CD4-positive, alpha-beta T cell treated with Interleukin-15 for 4 hours (primary cell): ENCODE measurements around the gene FAM185A.
"Not testable (repeated sequence)": the region's sequence is repeated elsewhere in the genome, so short reads cannot be mapped to it uniquely, and the experiment has no call there.

Experiments used
- DNase-seq: peaks from one replicate; pipeline ENCODE4 v3.0.0-alpha.2; 2020; ENCODE audit warnings: low spot score

FAM185A gene

DNA sequence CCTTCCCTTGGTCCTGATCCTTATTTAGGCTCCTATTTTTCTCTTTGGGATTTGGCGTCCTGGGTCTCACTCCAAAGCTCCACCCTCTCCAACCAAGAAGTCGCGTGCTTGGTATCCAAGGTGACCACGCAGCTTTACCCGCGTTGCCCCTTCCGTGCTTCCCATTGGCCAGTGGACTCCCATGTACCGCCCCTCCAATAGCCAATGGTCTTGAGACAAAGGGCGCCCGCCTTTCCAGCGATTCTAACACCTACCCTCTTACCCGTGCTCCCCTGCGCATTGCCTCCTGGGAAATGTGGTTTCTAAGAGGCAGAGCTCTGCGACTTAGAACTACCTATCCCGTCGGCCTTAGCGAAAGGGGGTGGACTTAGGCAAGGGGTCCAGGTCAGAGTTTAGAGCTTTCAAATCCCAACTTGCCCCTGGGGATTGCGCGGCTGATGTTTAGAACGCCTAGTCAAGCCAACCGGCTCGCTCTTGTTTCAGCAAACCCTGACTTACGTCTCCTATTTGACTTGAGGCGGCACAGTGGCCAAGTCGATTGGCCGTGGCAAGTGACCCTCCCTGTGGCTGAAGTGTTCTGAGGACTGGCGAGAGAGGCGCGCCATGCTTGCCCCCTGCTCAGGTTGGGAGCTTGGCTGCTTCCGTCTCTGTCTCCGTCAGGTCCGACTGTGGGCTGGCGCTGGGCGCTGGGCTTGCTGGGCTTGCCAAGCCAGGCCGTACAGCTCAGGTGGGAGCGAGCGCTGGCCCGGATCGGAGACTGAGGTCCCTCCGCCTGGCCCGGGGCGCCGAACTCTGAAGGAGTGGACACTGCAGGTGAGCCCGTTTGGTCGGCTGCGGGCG, at the start of gene FAM185A:
FAM185A (plus strand) TSS at position 395 of the 840 bp plus-strand sequence; CDS start at position 604, 209 bp downstream.
- DNase-seq: peak; percentile 97

DNA sequence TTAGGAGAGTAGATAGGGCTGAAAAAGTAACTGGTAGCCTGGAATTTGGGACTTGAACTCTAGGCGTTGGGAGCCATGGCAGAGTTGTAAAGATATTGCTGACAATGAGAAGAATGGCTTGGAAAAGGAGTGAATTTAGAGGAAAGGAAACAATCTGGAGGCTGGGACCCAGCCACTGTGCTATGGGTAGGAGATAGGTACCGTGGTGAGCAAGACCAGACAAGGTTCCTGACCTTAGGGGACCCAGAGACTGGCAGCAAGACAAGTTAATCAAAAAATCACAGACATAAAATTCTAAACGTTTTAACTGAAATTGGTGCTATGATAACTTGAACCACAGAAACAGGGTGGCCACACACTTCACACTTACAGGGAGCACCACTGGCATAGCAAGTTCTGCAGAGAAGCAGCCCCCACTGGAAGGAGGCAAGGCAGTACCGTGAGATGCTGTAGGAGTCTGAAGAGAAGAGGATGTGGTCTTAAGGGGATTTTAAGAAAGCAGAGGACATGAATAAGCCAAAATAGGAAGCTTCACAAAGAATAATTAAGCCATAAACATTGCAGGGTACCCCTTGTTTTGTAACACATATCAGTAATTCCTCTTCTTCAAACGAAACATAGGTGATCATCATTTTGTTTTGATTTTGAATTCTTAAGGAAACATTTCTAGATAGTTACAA, 35.6 kb upstream of the FAM185A start:
- peak; percentile 14 for DNase-seq

DNA sequence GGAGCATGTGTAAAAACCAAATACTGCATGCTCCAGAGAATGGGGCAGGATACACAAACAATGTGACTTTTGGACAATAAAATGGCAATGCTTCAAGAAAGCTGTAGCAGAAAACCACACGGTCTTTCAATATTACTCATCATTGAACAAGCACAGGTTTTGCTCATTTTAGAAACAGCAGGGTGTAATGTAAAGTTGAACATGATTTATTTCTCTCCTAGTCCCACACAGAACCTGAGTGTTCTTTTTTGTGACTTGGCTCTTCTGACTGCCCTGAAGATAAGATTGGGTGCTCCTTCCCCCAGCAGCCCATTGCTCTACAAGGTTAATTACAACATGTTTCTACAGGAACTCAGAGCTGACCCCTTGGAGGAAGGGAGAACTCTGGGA, 35.1 kb upstream of the FAM185A start:
- DNase-seq: not testable (repeated sequence)

GRCh38 chr7:102714774-102715522, 33.9 kb upstream of the FAM185A start:
- DNase-seq: peak; percentile 6

GRCh38 chr7:102715718-102716117, 33.1 kb upstream of the FAM185A start:
- DNase-seq: peak; percentile 11

- not testable (repeated sequence) for DNase-seq
These were observed 30.3 kb upstream of the FAM185A start for GRCh38 chr7:102718491-102718890.

- not testable (repeated sequence) for DNase-seq
These were observed 22.6 kb upstream of the FAM185A start for GRCh38 chr7:102726170-102726569.

DNA sequence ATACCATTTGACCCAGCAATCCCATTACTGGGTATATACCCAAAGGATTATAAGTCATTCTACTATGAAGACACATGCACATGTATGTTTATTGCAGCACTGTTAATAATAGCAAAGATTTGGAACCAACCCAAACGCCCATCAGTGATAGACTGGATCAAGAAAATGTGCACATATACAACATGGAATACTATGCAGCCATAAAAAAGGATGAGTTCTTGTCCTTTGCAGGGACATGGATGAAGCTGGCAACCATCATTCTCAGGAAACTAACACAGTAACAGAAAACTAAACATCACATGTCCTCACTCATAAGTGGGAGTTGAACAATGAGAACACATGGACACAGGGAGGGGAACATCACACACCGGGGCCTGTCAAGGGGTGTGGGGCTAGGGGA, 19.1 kb upstream of the FAM185A start:
- DNase-seq: not testable (repeated sequence)

GRCh38 chr7:102730431-102730830, 18.4 kb upstream of the FAM185A start:
- DNase-seq: not testable (repeated sequence)

DNA sequence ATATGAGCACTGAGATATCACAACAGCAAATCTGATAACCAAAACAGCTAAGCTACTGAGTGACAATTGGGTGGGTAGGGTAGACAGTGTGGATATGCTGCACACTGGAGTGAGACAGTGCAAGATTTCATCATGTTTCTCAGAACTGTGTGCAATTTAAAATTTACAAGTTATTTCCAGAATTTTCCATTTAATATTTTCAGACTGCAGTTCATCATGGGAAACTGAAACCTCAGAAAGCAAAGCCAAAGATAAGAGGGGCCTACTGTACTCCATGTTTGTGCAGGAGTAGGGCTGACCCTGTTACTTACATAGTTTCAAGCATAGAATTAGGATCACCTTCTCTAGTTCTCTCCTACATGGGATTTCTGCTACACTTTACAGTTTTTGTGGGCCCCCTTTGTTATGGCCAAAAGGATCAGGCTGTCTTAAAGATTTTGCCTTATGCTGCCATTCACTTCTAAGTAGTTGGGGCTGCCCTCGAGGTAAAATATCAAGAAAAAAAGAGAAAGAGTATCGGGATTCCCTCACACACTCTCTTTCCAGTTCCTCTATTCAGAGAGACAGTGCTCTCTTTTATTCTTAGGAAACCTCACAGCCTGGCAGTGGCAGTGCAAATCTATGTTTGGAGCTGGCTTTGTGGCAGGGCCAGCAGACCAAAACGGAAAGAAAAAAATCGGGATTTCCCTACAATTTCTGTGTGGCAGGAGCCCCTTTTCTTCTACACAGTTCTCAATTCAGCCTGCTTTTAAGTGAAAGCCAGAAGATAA, 6.6 kb upstream of the FAM185A start:
- DNase-seq: not testable (repeated sequence)

GRCh38 chr7:102743861-102744260, 4.9 kb upstream of the FAM185A start:
- DNase-seq: not testable (repeated sequence)

- DNase-seq: peak; percentile 2
These were observed 3.1 kb upstream of the FAM185A start for GRCh38 chr7:102745494-102746288.

GRCh38 chr7:102749445-102749786, 617 bp downstream of the FAM185A start:
- not testable (repeated sequence) for DNase-seq

DNA sequence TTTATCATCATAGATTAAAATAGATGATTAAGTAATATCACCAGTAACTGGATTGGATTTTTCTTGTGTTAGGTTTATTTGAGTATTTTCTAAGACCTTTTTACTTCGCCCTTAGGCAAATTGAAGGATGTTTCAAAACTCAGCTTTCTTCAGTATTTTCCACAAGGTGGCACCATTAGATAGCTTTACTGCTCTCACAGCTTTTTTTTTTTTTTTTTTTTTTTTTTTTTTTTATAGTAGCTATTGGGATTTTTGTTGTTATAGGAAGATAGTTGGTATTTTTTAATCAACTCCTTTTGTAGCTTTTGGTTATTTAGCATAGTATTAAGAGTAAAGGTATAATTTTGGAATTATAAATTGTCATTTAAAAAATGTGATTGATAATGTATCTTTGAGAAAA, 9.4 kb downstream of the FAM185A start:
- DNase-seq: not testable (repeated sequence)

DNA sequence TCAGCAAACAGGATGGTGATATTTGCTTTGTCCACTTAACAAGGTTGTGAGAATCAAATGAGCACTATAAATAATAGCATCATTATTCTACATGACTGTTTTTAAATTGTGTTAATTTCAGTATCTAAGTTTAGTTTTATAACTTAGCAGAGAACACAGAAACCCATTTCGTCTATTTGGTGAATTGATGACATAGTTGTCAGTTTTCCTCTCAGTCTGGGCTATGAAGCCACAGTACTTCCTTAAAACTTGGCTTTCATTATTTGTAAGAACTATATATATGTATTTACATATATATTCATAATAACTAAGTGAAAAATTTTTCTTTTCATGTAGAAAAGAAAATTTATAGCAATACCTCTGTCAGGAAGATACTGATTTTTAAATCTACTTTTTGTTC, 11.1 kb downstream of the FAM185A start:
- DNase-seq: not testable (repeated sequence)

DNA sequence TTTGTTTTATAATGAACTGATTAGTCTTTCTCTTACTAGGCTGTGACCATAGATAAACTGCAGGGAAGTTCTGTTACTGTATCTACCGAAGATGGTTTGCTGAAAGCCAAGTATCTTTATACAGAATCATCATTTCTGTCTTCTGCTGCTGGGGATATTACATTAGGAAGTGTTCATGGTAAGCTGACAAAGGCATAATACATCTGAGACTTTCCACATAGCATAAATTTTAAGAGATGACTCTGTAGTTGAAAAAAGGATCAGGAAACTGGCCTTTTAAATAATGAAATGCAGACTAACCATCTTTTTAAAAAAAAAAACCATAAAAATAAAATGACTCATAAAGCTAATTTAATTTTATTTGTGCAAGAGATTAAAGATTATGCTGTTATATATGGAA, 12.4 kb downstream of the FAM185A start:
- DNase-seq: not testable (repeated sequence)

GRCh38 chr7:102763295-102763905, 14.6 kb downstream of the FAM185A start:
- not testable (repeated sequence) for DNase-seq

- not testable (repeated sequence) for DNase-seq
These were observed 20.9 kb downstream of the FAM185A start for GRCh38 chr7:102769657-102770192.

- DNase-seq: not testable (repeated sequence)
These were observed 21.7 kb downstream of the FAM185A start for GRCh38 chr7:102770467-102770866.

GRCh38 chr7:102776217-102776616, 27.4 kb downstream of the FAM185A start:
- not testable (repeated sequence) for DNase-seq
